NCI-H526 (cell line): Measurements from ENCODE around the gene POTEJ.
"Not testable (repeated sequence)": the region's sequence is repeated elsewhere in the genome, so short reads cannot be mapped to it uniquely, and the experiment has no call there.

ENCODE experiments used
- DNase-seq, 2 experiments: peaks; one replicate each; lab custom pipeline; 2025; lab: John Stamatoyannopoulos, UW

POTEJ gene

DNA sequence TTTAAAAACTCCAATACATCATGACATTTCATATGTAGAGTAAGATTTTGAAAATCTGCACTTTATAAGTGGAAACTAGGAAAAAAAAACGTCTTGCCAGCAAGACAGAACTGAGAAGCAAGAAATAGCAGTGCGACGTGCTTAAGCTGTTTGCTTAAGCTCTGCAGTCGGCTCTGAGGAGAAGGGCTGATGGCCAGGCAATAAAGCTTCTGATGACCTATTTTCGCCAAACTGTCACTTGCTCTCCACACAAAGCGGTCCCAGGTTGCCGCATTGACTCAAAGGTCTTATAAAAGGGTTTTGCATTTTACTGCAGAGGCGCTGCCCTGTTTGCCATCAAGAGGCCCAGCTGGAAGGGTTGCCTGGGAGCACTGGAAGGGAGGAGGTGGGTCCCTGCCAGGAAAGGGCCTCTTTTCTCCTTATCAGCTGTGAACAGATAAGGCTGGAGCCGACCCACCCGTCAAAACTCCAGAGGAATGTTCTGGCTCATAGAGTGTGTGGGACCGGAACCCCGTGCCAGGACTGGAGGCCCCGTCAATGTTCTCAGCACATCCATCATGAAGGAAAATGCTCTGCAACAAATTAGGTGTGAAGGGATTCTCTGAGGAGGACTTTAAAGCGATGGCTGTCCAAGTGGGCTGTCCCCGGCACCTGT, 9.5 kb upstream of the POTEJ start:
- DNase-seq: not testable (repeated sequence)

DNA sequence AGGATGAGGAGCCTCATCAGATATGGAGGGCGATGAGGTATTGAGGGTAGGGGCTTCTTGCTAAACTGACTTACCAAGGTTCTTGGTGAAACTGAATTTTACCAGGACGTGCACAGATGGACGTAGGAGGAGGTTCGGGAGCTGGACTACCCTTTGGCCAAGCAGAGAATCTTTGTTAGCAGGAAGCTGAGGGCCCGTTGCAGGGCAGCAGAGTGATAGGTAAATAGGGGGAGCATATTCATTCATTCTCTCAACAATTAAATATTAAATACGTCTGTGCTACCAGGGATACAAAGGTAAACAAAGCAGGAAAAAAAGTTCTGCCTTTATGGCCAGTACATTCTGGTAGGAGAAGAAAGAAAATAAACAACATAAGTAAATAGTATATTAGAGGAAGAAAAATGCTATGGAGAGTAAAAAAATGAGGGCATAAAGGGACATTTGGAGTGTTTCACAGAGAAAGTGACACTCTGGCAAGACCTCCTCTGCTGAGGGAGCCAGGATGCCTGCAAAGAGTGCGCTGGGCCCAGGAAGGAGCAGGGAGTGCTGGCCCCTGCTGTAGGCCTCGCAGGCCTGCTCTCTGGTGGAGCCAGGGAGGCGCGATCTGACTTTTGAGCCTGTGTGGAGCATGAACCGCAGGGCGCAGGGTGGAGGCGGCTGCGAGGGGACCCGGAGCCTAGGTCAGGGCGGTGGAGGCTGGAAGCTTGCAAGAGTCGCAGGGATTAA, 2.8 kb upstream of the POTEJ start:
- not testable (repeated sequence) for DNase-seq

DNA sequence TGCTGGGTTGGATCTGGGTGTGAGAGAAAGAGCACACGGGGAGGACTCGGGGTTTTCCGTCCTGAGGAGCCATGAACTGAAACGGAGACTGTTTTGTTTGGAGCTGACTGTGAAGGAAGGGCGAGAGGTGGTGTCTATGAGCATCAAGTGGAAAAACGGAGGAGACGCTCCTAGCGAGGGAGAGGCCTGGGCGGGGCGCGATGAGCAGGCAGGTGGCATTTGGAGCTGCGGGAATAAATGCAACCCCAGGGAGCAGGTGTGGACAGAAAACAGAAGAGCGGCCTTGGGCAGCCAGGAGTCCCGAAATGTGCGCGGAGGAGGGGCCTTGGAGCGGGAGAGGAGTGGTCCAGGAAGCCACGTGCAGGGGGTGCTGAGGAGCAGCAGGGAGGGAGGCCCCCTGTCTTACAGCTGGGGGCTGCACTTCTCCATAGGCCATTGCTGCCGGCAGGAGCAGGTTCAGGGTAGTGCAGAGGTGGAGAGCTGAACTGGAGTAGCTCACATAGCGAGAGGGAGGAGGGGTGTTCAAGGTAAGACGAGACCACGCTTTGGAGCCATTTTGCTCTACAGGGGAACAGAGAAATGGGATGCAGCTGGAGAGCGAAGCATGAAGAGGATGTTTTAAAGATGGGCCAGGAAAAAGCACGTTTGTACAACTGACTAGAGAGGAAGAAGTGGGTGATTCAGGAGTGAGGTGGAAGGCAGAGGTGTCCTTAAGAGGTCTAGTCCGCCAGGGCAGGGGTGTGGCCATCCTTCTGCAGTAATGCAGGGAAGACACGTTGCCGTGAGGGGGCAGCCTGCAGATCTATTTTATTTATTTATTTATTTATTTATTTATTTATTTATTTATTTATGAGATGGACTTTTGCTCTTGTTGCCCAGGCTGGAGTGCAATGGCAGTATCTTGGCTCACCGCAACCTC, 2.0 kb upstream of the POTEJ start:
- not testable (repeated sequence) for DNase-seq

DNA sequence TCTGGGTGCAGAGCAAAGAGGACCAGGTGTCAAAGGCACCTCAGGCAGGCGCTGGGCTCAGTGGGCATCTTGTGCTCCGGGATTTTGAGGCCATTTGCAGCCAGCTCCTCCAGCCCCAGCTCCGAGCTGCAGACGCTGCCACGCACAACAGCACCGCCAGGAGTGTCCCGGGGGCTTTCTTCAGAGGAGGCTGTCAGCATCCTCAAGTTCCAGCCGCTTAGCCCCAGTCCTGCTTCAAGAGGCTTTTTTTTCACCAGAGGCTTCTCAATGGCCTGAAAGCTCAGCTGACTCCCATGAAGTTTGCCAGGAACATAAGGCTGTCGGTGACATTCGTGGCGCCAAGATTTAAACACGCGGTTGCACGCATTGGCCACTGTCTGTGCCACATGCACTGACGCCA, 754 bp upstream of the POTEJ start:
- DNase-seq: not testable (repeated sequence)

DNA sequence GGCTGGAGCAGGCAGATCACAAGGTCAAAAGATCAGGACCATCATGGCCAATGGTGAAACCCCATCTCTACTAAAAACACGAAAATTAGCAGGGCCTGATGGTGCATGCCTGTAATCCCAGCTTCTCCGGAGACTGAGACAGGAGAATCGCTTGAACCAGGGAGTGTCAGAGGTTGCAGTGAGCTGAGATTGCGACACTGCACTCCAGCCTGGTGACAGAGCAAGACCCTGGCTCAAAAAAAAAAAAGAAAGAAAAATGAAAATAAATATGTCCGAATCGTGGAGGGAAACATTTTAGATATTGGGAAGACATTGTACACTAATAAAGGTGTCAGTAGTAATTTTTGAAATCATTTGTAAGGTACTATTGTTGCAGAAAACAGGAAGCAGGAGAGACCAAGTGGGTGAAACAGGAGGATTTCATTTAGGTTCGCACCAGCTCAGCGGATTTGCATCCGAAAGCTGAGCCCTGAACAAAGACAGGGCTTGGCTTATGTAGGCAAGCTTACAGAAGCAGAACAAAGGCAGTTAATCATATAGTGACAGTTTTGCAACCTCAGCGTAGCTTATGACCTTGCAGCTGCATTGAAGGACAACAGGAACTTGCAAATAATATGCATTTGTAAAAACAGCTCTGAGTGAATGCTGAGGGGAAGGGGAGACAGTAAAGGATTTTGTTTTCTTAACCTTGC, 17.7 kb downstream of the POTEJ start:
- DNase-seq: not testable (repeated sequence)

DNA sequence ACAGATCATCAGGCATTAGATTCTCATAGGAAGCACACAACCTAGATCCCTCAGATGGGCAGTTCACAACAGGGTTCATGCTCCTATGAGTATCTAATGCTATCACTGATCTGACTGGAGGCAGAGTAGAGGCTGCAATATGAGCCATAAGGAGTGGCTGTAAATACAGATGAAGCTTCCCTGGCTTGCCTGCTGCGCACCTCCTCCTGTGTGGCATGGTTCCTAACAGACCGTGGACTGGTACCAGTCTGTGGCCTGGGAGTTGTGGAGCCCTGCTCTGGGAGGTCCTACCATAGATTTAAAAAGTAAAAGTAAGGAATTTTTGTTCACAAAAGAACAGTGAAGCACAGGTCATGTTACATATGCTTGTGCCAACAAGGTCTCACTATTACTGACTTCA, 27.7 kb downstream of the POTEJ start:
- not testable (repeated sequence) for DNase-seq

DNA sequence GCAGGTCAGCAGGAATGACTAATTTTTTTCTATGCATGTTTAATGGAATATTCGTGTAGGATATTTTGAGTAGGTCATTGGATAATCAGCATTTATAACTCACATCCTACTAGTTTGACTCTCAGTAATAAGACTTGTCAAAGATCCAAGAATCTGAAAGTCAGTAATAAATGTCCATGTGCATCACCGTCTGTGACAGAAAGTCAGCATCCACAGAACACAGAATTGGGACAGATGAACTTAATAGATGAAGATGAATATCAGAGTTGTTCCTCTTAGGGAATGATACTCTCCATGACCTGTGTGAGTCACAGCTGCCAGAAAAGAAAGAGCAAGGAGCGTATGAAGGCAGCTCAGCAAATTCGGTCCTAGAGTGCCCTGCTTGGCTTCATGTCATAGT, 30.4 kb downstream of the POTEJ start:
- not testable (repeated sequence) for DNase-seq

DNA sequence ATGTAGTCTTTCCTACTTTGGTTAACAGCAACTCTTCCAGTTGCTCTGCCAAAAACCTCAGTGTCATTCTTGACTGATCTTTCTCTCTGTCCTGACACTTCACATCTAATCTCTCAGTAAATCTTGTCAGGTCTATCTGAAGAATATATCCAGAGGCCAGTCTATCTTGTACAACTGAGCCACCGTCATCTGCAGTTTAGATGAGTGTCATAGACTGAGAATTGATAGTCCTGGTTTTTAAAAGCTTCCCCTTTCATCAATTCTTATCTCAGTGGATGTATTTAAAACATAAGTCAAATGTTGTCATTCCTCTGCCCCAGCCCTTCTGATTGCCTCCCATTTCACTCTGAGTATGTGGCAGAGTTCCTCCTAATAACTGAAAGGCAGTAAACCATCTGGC, 38.0 kb downstream of the POTEJ start:
- DNase-seq: not testable (repeated sequence)

DNA sequence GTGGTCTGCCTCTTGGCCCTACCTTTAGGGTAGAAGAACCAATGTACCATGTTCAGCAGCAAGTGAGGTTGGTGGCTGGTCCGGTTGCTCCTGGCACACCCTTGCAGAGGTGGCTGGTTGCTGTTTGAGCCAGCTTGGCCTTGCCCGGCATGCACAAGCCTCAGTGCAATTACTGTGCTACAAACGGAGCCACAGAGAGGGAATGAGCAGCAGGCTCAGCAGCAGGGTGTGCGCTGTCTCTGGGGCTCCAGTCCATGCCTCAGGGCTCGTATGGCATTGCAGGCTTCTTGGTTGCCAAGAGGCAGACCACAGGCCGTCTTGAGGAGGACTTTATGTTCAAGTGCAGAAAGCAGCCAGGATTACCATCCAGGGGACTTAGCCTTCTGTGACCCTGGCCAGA, 53.3 kb downstream of the POTEJ start:
- DNase-seq: not testable (repeated sequence)

DNA sequence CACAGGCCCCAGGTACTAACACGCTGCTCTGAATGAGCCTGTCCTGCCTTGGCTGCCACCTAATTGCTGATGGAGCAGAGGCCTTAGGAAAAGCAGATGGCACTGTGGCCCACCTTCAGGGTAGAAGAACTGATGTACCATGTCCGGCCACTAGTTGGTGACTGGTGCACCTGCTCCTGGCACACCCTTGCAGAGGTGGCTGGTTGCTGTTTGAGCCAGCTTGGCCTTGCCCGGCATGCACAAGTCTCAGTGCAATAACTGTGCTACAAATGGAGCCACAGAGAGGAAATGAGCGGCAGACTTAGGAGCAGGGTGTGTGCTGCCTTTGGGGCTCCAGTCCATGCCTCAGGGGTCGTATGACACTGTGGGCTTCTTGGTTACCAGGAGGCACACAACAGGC, 54.4 kb downstream of the POTEJ start:
- not testable (repeated sequence) for DNase-seq

DNA sequence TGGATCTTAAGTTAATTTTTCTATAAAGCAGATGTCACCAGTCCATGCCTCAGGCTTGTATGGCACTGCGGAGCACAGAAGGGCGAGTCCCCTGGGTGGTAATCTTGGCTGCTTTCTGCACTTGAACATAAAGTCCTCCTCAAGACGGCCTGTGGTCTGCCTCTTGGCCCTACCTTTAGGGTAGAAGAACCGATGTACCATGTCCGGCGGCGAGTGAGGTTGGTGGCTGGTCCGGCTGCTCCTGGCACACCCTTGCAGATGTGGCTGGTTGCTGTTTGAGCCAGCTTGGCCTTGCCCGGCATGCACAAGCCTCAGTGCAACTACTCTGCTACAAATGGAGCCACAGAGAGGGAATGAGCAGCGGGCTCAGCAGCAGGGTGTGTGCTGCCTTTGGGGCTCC, 56.3 kb downstream of the POTEJ start:
- DNase-seq: not testable (repeated sequence)

DNA sequence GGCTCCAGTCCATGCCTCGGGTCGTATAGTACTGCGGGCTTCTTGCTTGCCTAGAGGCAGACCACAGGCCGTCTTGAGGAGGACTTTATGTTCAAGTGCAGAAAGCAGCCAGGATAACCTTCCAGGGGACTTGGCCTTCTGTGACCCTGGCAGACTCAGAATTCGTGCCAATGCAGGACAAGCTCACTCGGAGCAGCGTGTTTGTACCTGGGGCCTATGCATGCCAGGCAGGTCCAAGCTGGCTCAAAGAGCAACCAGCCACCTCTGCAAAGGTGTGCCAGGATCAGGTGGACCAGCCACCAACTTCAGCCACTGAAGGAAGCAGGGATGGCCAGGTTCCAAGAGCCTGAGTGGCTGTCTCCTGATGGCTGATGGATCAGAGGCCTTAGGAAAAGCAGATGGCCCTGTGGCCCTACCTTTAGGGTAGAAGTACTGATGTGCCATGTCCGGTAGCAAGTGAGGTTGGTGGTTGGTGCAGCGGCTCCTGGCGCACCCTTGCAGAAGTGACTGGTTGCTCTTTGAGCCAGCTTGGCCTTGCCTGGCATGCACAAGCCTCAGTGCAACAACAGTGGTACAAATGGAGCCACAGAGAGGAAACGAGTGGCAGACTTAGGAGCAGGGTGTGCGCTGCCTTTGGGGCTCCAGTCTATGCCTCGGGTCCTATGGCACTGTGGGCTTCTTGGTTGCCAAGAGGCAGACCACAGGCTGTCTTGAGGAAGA, 58.9 kb downstream of the POTEJ start:
- not testable (repeated sequence) for DNase-seq

DNA sequence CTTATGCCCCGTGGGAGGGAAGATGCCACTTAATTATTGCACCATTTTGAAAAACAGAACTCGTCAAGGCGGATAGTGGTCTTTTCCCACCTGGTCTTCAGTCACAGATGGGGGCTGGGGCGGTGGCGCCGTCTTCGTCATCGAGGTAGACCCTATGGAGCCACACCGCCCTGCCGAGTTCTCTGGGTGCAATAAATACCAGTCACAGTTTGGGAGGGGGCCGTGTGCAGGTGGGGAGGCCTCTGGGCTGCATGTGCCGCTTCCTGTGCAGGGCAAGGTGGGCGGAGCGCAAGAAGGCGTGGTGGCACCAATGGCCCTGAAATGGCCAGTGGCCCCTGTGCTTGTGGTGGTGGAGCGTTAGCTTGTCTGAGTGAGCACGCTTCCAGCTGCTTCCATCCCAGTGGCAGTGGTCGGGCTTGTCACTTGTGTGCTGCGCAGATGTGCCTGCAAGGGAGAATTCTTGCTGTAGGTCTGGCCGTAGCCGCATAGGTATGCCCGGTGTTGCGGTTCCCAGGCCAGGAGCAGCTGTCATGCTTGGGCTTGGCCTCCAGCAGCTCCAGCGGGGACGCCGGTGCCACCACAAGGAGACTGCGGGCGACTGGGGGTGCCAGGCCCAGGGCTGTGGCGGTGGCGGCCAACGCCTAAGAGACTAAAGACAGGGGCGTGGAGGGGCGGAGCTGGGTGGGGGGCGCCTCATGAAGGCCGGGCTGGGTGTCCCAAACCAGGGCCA, 81.0 kb downstream of the POTEJ start:
- not testable (repeated sequence) for DNase-seq

DNA sequence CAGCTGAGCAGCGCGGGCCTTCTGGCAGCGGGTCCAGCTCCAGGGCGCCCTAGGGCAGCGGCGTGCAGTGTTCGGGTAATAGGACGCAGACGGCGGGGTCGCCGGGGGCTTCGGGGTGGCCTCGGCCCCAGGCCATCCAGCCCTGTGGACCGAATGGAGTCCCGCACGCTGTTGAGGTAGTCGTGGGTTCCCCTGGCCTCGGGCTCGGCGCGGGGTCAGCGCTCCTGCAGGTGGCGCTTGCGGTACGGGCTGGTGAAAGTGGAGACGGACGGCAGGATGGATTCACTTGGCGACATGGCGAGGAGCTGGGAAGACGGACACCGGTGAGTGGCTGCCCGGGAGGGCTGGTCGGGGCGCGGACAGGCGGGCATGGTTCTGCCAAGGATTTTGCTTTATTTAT, 82.2 kb downstream of the POTEJ start:
- DNase-seq: not testable (repeated sequence)

DNA sequence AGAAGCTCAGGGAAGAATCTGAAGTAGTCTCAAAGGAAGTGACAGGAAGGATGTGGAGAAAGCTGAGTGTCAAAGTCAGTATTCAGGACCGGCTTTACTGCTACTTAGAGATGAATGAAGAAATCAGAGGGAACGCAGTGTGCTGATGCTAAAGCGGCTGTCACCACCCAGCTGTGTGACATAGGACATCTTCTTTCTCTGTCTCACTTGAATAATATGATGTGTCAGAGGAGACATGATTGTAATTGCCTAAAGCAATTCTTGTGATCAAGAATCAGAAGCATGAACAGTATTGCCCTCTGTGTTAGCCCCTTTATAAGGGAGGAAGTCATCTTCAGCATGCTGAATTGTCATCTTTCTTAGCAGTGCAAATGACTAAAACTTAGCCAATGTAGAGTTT, 92.0 kb downstream of the POTEJ start:
- not testable (repeated sequence) for DNase-seq
